Thyroid gland (tissue), 4 donors: ENCODE measurements around the gene GRN.

ENCODE experiments used
- POLR2A ChIP-seq, 2 donors: fragments of 450-650 bp; IDR thresholded peaks; one replicate each; pipeline ENCODE4 v1.6.1; 2017; ENCODE audit warnings: antibody characterized with exemption in 2 of 2, mild to moderate bottlenecking in 2 of 2, moderate library complexity in 1 of 2
- TF ChIP-seq, protein P1 (sequence below), 6 experiments: fragments of 200-600 bp in 3 of 6; fragments of 450-650 bp in 3 of 6; sonication (generic) in 3 of 6; IDR thresholded peaks; one replicate each; pipeline ENCODE4 v1.5.1; 2016 to 2019; ENCODE audit warnings: antibody characterized with exemption in 6 of 6, mild to moderate bottlenecking in 2 of 6, inconsistent platforms in 1 of 6, moderate library complexity in 1 of 6

DNA sequence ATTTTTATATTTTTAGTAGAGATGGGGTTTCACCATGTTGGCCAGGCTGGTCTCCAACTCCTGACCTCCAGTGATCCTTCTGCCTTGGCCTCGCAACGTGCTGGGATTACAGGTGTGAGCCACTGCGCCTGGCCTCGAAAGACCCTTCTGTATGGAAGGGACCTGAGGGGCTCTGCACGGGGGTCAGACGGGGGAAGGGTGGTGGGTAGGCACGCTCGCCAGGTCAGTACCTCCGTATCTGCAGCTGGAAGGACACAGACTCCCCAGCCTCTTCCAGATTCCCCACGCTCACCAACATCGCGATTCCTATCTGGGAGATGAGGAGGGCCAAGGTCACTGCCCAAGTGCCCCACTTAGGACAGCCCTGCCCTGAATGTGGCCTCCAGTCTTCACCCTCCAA, 31.7 kb downstream of the GRN start:
- TF ChIP-seq, protein P1, sequence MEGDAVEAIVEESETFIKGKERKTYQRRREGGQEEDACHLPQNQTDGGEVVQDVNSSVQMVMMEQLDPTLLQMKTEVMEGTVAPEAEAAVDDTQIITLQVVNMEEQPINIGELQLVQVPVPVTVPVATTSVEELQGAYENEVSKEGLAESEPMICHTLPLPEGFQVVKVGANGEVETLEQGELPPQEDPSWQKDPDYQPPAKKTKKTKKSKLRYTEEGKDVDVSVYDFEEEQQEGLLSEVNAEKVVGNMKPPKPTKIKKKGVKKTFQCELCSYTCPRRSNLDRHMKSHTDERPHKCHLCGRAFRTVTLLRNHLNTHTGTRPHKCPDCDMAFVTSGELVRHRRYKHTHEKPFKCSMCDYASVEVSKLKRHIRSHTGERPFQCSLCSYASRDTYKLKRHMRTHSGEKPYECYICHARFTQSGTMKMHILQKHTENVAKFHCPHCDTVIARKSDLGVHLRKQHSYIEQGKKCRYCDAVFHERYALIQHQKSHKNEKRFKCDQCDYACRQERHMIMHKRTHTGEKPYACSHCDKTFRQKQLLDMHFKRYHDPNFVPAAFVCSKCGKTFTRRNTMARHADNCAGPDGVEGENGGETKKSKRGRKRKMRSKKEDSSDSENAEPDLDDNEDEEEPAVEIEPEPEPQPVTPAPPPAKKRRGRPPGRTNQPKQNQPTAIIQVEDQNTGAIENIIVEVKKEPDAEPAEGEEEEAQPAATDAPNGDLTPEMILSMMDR (IDR thresholded peaks at IDR 0.05): no peak
- no peak for TF ChIP-seq POLR2A (IDR thresholded peaks at IDR 0.05)
